Epidermal melanocyte (primary cell): ENCODE data around the gene ZNF581.

Source experiments
- DNase-seq: peaks from one replicate; pipeline ENCODE4 v3.0.0; 2011; ENCODE audit warnings: low spot score; ENCODE audit not compliant: insufficient read length

The ZNF581 gene

GRCh38 chr19:55679343-55680257 is 36.2 kb downstream of the ZNF581 start:
- no peak for DNase-seq

DNA sequence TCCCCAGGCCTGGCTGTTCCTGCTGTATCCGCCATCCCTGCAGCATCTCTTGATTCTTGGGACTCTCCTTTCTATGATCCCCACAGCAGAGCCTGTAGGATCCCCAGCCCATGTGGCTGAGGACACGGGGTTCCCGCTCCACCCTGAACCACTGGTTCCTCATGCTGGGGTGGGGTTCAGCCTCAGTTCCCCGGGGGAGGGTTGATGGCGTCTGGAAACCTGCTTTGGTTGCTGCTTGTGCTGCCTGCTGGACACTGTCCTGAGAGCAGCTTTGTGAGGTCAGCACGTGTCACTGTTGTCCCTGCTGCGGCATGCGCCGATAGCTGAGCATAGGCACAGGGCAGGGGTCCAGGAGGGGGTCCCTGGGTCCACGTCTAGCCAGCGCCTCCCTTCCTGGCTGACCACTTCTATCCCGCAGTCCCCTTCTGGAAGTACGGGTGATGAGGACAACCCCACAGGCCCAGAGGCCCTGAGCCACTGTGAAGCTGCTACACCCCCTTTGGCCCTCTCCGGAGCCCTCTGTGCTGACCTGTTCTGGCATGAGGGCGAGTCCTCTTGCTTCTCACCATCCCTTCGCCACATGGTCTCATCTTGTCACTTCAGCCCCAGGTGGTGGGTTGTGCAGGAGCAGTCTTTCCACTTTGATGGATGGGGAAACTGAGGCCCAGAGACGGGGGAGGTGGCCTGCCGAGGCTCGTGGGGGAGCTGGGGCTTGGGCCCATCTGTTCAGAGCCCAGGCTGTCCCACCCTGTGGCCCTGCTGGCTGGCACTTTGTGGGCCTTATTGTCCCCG is 37.1 kb downstream of the ZNF581 start:
- DNase-seq = no peak

- DNase-seq = no peak
These were observed 38.0 kb downstream of the ZNF581 start for GRCh38 chr19:55681131-55682092.

- no peak for DNase-seq
These were observed 40.2 kb downstream of the ZNF581 start for GRCh38 chr19:55683449-55684261.

DNA sequence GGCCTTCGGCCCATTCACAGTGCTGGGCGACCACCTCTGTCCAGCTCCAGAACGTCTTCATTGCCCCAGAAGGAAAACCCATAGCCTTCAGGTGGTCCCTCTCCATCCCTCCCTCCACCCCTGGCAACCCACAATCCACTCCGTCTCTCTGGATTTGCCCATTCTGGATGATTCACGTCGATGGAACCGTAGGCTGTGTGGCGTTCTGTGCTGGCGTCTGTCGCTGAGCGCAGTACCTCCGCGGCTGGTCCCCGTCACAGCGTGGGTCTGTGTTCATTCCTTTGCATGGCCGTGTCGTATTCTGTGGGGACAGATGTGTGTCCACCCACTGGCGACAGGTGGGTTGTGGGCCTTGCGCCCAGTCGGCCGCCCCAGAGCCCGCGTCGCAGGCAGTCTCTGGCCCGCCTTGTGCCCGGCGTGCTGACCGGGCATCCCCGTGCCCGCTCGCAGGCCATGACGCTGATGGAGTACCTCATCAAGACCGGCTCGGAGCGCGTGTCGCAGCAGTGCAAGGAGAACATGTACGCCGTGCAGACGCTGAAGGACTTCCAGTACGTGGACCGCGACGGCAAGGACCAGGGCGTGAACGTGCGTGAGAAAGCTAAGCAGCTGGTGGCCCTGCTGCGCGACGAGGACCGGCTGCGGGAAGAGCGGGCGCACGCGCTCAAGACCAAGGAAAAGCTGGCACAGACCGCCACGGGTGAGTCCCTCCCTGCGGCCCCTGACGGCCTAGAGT is 41.7 kb downstream of the ZNF581 start:
- DNase-seq = no peak

DNA sequence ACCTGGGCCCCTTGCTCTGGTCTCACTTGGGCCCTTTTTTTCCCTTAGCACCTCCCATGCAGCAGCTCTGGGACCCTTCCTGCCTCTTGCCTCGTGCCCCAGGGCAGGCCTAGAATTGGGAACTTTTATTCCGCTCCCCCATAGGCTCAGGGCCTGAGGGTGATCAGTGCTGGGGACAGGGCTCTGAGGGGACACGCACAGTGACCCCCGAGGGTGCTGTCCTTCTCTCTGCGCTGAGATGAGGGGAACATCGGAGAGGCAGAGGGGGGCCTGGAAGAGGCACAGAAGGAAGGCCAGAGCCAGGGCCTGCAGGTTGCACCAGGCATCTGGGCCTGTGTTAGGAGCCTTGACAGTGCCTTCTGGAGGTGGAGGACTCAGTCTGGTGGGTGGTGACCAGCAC is 42.3 kb downstream of the ZNF581 start:
- no peak for DNase-seq

DNA sequence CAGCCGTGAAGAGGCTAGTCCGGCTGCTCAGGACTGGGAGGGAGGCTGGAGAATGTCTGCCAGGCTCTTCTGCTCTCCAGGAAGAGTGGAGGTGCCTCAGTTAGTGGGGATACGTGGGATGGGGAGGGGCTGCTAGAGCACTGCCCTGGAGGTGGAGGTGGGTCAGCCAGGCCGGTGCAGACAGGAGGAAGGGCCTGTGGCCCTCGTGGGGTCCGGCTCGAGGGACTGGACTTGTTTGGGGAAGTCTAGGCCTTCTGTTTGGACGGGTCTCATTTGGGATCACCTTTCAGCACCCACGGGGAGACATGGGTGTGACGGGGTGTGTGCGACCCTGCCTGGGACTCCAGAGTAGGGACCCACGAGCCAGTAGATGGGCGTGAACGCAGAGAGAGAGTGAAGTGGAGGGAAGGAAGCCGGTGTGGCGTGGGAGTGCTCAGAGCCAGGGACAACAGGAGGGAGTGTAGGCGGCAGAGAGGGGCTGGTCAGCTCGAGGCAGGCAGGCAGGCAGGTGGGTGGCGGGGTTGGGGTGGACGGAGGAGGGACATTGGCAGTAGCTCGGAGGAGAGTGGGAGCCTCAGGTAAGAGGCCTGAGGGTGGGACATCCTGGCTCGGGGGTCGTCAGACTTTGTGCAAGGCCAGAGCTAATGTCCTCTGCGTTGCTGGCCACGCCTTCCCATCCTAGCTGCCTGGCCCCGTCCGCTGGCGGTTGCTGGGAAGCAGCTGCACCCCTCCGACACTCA is 43.0 kb downstream of the ZNF581 start:
- DNase-seq = no peak

- DNase-seq = no peak
These were observed 44.1 kb downstream of the ZNF581 start for GRCh38 chr19:55687281-55688201.

GRCh38 chr19:55688422-55689218 is 45.2 kb downstream of the ZNF581 start:
- DNase-seq = no peak

DNA sequence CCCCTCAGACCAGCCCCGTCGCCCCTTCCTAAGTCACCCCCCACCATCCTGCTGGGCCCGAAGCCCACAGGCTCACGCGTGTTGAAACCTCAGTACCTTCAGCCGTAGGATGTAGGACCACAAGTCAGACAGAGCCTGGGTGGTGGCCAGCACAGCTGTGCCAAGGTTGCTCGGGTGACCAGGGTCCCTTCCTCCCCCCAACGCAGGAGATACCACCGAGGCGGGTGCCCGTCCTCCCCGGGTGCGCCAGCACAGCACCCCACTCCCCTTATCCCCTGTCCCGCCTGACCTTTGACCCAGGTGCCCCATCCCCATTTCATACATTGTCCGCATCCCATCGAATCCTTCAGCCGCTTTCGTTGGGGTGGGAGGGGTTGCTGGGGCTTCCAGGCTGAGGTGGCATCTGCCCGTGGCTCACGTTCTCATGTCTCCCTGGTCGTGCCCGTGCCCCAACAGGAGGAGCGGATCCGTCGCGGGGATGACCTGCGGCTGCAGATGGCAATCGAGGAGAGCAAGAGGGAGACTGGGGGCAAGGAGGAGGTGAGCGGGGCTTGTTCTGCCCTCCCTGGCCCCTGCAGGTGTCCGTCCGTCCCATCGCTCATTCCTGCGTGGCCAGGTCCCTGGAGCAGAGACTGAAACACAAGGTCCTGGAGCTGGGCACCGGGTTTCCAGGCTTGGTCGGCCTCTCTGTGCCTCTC is 46.1 kb downstream of the ZNF581 start:
- DNase-seq = no peak

DNA sequence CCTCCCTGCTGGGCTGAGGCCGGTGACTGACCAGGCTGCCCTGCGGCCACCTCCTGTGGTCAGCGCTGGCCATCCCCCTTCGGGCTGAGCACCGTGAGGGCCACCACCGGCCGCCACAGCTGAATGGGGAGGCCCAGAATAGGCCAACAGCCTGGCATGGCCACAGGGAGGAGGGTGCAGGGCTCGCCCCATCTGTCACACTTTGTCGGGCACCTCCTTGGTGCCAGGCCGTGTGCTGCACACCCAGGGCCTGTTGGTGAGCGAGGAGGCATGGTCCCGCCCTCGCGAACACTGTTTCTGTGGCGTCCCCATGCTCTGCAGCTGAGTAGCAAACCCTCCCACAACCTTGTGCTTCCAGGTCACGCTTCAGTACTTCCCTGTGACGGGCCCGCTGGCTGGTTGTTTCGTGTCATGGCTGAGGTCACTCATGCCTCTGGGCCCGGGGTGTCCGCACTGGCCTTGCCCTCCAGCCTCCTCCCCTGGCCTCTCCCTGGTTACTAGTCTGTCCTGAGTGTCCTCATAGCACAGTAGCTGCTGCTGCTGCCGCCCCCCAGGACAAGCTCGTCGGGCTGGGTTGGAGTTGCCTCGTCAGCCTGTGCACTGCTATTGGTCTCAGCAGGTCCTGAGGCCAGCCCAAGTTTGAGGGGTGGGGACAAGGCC is 46.8 kb downstream of the ZNF581 start:
- DNase-seq = no peak

- DNase-seq = no peak
These were observed 47.5 kb downstream of the ZNF581 start for GRCh38 chr19:55690769-55691545.

- DNase-seq = no peak
These were observed 48.4 kb downstream of the ZNF581 start for GRCh38 chr19:55691561-55692481.

DNA sequence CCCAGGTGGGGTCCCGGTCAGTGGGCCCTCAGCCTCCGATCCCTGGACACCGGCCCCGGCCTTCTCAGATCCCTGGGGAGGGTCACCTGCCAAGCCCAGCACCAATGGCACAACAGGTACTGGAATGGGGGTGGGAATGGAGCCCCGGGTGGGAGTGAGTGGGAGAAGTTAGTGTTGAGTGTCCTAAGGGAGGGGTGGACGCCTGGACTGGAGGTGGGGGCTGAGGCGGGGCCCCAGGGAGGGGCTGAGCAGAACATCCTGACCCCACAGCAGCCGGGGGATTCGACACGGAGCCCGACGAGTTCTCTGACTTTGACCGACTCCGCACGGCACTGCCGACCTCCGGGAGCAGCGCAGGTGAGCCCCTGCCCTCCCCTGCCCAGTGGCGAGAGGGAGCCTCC is 49.2 kb downstream of the ZNF581 start:
- DNase-seq = no peak
